Stimulated activated CD4-positive, alpha-beta T cell treated with anti-CD3 and anti-CD28 coated beads, Interleukin-4, amount 100 ng/mL, for 1 hour (primary cell): Measurements from ENCODE around the gene ZNF275.
"Not testable (repeated sequence)": the region's sequence is repeated elsewhere in the genome, so short reads cannot be mapped to it uniquely, and the experiment has no call there.

Experiments
- DNase-seq: peaks from one replicate; pipeline ENCODE4 v3.0.0-alpha.2; 2020

ZNF275 gene

DNA sequence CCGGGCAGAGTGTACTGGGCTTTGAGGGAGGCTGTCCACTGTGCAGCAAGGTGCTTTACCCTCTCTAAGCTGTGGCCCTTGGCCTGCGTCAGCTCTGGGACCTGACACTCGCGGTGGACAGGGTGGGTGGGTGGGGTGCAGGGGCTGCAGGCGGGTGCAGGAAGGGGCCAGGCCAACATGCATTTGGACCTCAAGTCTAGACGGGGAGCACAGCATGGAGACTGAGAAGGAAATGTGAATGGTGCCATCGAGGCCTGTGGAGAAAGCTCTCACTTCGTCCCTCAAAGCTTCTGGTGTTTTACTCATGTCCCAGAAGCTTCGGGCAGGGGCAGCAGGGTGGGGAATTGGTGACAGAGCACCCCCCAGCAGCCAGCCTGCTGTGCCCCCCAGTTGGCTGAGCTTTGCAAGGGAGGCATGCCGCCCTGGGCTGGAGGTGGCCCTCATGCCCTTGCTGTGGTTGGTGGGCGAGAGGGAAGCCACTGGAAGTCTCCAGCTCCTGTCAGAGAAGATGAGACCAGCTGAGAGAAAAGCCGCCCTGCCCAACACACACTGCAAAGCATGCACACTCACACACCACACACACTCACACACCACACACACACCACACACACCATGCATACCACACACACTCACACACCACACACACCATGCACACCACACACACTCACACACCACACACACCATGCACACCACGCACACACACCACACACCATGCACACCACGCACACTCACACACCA is 54.9 kb downstream of the ZNF275 start:
- DNase-seq: no peak

DNA sequence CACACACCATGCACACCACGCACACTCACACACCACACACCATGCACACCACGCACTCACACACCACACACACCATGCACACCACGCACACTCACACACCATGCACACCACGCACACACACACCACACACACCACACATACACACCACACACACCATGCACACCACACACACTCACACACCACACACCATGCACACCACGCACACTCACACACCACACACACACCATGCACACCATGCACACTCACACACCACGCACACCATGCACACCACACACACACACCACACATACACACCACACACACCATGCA is 55.5 kb downstream of the ZNF275 start:
- not testable (repeated sequence) for DNase-seq

DNA sequence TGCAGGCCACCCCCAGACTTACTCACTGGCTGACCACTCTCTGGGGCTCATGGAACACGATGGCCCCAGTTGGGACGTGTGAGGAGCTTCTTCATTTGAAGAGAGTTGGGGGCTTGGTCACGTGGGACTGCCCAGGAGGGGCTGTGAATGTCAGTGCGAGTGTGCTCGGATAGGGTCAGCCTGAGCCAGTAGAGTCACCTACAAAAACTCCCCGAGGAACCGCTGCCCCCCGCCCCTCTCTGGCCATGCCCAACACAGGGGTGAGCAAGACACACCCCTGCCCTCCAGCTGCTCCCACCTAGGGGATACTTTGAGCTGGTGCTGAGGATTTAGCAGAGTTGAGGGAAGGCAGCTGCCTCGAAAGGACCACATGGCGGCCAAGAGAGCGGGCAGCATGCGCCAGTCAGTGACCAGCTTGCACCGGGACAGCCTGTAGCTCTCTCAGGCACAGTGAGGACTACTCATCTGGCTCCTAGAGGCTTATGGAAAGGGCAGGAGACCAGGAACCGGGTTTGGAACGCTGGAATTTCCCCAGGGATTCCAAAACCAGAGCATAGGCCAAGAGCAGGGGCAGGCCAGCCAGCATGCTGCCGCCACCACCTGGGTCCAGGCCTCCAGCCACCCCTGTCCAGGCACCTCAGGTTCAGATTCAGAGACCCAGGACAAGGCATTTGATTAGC is 58.8 kb downstream of the ZNF275 start:
- DNase-seq: no peak

DNA sequence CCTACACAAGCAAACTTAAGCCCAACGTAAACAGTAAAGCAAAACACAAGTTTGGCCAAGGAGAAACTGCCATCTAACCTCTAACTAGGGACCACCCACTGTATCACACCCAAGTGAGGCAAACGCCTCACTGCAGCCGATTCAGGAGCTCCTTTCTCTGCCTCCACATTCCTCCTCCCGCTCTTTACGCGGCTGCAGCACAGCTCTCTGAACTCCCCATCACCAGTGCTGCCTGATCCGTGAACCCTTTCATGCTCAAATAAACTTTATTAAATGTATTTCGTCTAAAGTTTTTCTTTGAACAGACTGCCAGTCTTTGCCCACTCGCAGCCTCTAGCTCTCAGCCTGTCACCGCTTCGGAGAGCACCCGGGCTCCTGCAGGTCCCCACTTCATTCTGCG is 60.7 kb downstream of the ZNF275 start:
- DNase-seq: no peak

DNA sequence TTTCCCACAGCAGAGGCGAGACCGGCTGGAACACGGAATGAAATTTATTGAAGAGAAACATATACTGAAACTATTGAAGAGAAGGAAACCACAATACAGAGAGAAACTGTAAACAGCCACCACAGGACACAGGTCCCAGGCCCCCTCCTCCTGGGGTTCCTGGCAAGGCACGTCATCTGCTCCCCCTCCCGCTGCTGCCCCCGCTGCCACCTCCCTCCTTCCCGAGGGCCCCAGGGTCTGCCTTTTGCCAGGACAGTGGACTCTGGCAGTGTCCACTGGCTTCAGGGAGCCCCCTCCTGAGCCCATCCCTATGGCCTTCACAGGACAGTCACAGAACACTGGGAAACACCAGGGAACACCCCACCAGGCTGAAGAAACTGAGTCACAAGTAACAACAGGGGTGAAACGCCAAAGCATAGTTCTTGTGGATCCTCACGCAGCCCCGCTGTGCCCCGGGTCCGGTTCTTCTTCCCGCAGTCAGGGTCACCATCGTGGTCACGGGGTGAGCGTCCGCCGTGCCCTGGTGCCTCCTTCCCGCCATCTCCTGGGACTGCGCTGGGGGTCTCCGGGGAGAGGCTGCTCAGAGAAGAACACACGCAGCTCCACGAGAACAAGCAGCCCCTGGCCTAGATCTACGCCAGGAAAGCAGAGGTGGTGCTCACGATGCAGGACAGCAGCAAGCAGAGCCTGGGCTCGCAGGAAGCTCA is 61.8 kb downstream of the ZNF275 start:
- DNase-seq: no peak

DNA sequence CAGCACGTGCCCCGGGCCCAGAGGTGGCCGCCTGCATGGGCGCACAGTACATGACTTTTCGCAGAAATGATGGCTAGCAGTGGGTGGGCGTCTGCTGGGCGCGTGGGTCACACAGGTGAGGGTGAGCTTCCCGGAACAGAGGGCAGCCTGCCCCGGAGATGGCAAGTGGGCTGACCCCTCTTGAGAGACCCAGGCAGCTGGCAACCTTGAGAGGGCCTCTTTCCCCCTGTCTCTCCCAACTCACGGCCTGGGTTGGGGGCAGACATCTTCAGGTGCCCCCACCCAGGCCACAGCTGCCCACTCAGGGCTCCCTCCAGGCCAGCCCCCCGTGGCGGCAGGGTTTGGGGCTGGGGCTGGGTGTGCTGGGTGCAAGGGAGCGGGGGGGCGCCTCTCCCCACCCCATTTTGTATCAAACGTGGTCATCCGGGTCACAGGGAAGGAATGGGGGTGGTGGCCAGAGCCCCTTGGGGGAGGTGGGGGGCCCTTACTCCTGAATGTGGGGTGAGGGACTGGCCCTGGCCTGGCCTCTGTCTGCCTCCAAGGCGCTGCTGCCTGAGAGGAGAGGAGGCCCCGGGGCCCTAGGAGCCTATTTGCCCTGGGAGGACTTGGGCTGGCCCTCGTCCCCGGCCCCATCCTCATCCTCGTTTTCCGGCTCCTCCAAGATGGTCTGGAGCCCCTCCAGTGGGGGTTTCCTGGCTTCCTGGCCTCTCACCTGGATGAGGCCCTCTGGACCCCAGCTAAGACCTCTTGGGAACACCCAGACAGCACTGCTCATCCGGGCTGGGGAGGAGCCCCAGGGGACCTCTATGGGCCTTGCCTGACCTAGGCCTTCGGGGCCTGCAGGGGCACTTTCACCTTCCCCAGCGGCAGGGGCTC is 62.6 kb downstream of the ZNF275 start:
- DNase-seq: no peak

DNA sequence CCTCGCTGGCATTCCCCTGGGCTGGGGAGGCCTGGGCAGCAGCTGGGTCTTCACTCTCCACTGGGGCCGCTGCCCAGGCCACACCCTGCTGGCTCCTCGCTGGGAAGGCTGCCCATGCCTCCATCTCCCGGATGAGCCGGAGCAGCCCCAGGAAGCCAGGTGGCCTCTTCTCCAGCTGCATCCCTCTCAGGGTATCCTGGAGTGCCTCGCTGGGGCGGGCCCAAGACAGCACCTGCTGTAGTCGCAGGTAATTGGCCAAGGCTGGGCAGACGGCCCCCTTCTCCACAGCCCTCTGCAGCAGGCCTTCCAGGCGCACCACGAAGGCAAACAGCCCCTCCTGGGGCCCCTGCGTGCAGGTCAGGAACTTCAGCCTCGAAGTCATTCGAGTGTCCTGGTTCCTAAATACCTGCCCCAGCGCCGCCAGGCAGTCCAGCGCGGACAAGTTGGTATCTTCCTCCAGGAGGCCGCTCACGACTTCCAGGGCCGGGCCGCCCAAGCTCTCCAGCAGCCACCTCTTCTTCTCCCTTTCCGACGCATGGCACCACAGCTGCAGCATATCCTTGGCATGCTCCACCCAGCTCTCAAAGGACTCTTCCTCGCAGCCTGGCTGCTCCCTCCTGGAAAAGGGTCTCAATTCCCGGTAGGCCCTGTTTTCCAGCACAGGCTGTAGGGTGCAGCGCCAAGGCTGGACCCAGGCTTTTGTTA is 63.5 kb downstream of the ZNF275 start:
- DNase-seq: no peak

DNA sequence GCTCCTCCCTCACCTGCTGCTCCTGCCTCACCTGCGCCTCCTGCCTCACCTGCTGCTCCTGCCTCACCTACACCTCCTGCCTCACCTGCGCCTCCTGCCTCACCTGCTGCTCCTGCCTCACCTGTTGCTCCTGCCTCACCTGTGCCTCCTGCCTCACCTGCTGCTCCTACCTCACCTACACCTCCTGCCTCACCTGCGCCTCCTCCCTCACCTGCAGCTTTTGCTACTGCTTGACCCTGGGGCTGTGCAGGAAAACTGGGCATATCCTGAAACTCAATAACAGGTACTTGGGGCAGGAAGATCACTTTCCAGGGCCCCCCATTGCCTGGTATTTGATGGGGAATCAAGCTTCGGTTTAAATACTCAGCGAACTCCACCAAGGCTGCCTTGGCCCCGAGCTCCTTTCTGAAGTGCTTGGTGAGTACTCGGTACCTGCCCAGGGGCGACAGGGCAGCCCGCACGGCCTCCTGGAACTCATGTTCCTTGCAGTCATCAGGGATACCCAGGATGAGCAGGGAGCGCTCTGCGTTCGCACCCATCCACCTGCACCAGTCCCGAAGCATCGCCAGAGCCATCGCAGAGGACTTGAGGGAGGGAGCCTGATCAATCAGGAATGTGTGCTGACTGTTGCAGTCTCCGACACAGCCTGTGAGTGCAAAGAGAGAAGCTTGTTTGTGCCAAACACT is 64.5 kb downstream of the ZNF275 start:
- no peak for DNase-seq

DNA sequence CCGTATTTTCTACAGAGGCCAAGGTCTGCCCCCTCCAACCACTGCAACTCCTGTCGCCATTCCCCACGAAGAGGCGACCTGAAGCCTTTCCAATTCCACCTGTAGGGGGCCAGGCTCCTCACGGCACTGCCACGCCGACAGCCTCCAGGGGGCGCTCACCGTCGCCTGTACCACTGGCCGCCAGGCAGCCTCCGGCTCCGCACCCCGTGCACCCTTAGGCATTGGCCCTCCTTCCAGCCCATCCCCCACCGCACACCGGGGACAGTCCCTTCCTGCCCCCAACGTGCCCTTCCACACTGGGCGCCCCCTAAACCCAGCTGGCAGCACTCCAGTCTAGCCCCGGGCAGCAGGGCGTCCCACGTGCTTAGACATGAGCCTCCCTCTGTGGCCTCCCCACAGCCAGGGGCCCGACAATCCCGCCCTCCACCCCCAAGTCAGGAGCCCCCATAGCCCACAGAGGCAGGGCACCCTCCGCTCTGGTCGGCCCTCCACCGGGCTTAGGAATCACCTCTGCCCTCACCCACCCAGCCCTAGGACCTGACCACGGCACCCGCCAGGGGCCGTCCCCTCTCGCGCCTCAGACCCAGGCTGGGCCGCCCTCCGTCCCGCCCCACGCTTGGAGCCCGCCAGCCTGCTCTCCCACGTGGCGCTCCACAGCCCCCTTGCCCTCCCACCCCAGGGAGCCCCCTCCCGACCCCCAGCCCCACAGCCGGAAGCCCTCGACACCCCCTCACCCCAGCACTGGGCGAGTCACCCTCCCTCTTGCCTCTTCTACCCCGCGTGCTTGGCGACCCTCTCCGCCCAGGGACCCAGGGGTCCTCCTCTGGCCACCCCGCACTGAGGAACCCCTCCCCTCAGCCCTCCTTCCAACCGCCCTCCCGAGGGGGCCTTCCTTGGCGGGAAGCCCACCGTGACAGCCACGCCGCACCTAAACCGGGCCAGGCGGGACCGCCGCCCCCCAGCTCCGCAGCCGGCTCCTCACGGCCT is 66.5 kb downstream of the ZNF275 start:
- peak; percentile 58 for DNase-seq

DNA sequence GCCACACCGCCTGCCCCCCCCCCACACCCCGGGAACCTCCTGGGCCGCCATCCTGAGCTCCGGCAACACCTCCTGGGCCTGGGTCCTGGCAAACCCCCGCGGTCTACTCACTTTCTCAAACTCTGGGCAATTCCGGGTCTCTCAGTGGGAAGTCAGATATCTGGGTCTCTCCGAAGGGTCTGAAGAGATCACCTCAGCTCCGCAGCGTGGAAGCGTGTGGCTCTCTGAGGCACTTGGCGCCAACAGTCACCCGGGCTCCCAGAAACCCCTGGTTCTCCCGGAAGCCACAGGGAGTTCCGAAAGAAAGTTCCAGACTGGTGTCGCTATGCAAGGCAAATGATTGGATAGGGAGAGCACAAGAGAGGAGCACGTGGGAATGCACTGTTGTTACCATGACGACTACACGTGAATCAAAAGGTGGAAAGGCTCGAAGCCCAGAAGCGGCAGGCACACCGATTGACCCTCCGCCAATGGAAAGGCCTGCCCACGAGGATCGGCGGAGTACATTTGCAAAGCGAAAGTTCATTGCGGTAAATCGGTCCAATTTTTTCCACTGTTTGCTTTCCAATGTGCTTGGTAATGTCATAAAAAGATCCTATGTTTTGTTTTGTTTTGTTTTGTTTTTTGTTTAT is 67.3 kb downstream of the ZNF275 start, which contains the start of gene PNMA6E:
Gene PNMA6E, minus strand, starts transcription at position 218 of the 632 bp plus-strand sequence. CDS start 2,501 bp downstream, outside the sequence.
- DNase-seq: no peak
